Immature natural killer cell (primary cell): Measurements from ENCODE around the gene ACAP2. TPM values are rescaled to one million over a fixed set of nuclear protein-coding genes. Genes with fewer than 3 reads are reported as not detected.

Experiments
- DNase-seq, 3 donors: peaks; one replicate each; pipeline ENCODE4 v3.0.0; 2022; ENCODE audit warnings: mixed read lengths in 1 of 3
- H3K27ac Mint-ChIP-seq, 6 donors: one replicate each; pipeline ENCODE4 v1.8.0; 2020; ENCODE audit warnings: mixed read lengths in 6 of 6, mild to moderate bottlenecking in 5 of 6, inconsistent platforms in 4 of 6, moderate library complexity in 3 of 6
- H3K27me3 Mint-ChIP-seq, 3 donors: one replicate each; pipeline ENCODE4 v1.8.0; 2020 to 2021; ENCODE audit warnings: low read depth in 3 of 3, mild to moderate bottlenecking in 3 of 3, mixed read lengths in 3 of 3, moderate library complexity in 3 of 3, inconsistent platforms in 1 of 3
- H3K36me3 Mint-ChIP-seq, 3 donors: one replicate each; pipeline ENCODE4 v1.8.0; 2020; ENCODE audit warnings: mixed read lengths in 3 of 3, inconsistent platforms in 2 of 3, mild to moderate bottlenecking in 2 of 3
- H3K4me1 Mint-ChIP-seq, 2 donors: one replicate each; pipeline ENCODE4 v1.8.0; 2020; ENCODE audit warnings: inconsistent platforms in 2 of 2, mild to moderate bottlenecking in 2 of 2, mixed read lengths in 2 of 2, moderate library complexity in 1 of 2
- H3K4me3 Mint-ChIP-seq, 5 donors: one replicate each; pipeline ENCODE4 v1.8.0; 2020; ENCODE audit warnings: mild to moderate bottlenecking in 5 of 5, mixed read lengths in 5 of 5, inconsistent platforms in 3 of 5, moderate library complexity in 3 of 5
- H3K9me3 Mint-ChIP-seq, 6 donors: one replicate each; pipeline ENCODE4 v1.8.0; 2020; ENCODE audit warnings: mild to moderate bottlenecking in 6 of 6, mixed read lengths in 6 of 6, inconsistent platforms in 4 of 6, moderate library complexity in 3 of 6
- polyA plus RNA-seq, 3 donors: library from polyadenylated mRNA; unstranded; fragments of 300-500 nt; fragmentation: Illumina TruSeq; gene quantifications; one replicate each; pipeline ENCODE4 v1.2.3, GENCODE V29; 2021

Gene ACAP2
- polyA plus RNA-seq, 3 donors from 2014 or later = 41.0 to 74.1 (median 53.0) TPM

DNA sequence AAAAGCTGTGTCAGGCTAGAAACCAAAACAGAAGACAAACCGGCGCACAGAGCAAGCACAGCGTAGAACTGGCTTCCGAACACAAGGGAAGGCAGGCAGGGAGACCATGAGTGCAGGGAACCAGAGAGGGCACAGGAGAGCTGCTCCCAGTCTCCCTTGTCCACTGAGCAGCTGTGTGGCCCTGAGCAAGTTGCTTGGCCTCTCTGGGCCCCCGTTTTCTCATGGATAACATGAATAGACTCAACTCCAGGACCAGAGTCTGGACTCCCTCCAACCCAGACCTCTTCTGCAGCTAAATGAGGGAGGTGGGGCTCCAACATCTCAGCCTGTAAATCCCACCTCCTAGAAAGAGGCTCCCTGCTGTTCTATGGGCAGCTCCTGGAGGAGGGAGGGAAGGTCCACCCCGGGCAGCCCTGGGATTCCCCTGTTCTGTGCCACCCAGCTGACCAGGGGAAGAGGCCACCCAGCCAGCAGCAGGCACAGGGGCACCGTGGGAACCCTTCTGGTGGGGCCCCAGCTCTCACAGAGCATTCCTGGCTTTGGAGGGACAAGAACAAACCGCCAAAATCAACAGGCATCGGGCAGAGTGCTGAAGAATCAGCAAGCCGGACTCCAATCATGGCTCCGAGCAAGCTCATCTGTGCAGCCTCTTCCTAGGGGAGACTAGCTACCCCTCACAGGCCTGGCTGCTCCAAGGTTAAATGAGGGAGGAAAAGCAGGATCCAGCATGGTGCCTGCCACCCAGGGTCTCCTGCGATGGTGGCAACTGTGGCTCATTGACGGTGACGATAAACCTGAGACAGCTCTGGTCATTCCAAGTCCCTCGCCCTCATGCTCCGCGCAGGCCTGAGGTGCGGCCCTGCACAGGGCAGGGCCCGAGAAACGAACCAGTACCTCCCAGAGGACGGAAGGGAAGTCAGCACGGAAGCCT, 187.0 kb downstream of the ACAP2 start:
- Mint-ChIP-seq H3K27ac (no peak overlapping the region), H3K4me3 (no peak overlapping the region), H3K27me3 (peaks cover 6 to 10% (median 7%) of the 10 kb centered on the region in 3 donors), H3K36me3 (no peaks in the 10 kb centered on the region), H3K9me3 (no peaks in the 10 kb centered on the region), H3K4me1 (peaks cover 26 to 29% of the 10 kb centered on the region in 2 donors)
- no peak for DNase-seq

- DNase-seq = no peak
- Mint-ChIP-seq H3K27me3 (peaks cover 2 to 4% (median 4%) of the 10 kb centered on the region in 3 donors), H3K4me1 (peaks cover 27 to 30% of the 10 kb centered on the region in 2 donors), H3K9me3 (no peaks in the 10 kb centered on the region), H3K27ac (peak overlapping the region in 1 of 6 donors; percentile 75), H3K4me3 (no peak overlapping the region), H3K36me3 (no peaks in the 10 kb centered on the region)
Measured at GRCh38 chr3:195255176-195255500, 187.7 kb downstream of the ACAP2 start.

GRCh38 chr3:195254454-195255175, 188.2 kb downstream of the ACAP2 start:
- Mint-ChIP-seq H3K27me3 (peaks cover 0 to 2% (median 1%) of the 10 kb centered on the region in 3 donors), H3K9me3 (no peaks in the 10 kb centered on the region), H3K4me3 (no peak overlapping the region), H3K36me3 (no peaks in the 10 kb centered on the region), H3K27ac (peak overlapping the region in 3 of 6 donors; percentile 35 to 75 (median 60)), H3K4me1 (peaks cover 27 to 30% of the 10 kb centered on the region in 2 donors)
- no peak for DNase-seq

DNA sequence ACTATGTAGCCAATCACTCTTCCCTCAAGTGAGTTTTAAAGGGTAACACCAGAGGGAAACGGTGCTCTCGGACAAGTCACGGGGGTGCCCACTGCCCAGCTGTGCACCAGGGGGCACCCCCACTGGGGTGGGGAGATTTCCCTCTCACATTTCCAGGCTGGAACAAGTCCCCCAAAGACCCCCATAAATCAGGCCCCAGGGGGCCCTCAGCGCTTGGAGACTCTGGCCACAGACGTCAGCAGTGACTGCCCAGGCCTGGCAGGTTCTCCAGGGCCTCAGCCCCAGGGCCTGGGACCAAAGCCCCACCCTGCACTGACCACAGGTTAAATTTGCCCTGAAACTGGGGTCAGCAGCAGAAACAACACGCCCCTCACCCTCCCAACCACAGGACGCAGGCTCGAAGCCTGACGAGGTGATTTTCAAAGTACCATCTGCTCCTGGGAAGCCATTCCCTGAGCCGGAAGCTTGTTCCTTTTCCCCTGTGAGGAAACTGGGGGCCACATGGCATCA, 188.8 kb downstream of the ACAP2 start:
- no peak for DNase-seq
- no peaks in the 10 kb centered on the region for H3K36me3 Mint-ChIP-seq
- no peak overlapping the region for H3K27ac Mint-ChIP-seq
- H3K9me3 Mint-ChIP-seq = no peaks in the 10 kb centered on the region
- peaks cover 0 to 2% (median 0%) of the 10 kb centered on the region in 3 donors for H3K27me3 Mint-ChIP-seq
- no peak overlapping the region for H3K4me3 Mint-ChIP-seq
- H3K4me1 Mint-ChIP-seq = peaks cover 28 to 30% of the 10 kb centered on the region in 2 donors

GRCh38 chr3:195251336-195252065, 191.3 kb downstream of the ACAP2 start:
- H3K27ac Mint-ChIP-seq = peak overlapping the region in 2 of 6 donors; percentile 28 to 48

DNA sequence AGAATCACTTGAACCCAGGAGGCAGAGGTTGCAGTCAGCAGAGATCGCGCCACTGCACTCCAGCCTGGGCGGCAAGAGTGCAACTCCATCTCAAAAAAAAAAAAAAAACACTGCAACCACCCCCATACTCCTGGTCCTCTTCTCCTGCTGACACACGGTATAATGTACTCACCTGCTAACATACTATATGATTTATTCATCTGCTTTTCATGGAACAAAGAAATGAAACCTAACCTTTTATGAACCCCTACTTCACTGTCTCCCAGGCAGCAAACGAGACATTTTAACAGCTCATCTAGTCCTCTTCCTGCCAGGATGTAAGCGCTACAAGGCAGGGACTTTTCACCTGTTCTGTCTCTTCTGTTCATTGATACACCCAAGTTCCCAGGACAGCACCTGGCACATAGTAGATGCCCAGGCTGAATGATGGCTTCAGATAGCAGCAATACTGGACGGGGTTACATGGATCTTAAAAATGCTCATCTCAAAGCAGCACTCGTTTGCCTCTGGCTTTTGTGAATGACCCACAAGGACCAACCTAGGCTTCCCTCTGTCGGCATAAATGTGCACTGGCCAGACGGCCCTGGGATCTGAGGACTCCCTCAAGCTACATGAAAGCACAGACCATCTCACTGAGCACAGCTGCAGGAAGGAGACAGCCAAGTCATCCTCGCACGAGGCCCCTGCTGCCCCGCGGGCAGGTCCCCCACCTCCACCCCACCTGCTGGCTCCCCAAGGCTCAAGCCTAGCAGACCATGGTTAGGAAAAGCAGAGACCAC, 192.2 kb downstream of the ACAP2 start:
- H3K36me3 Mint-ChIP-seq = peaks cover 4 to 10% (median 7%) of the 10 kb centered on the region in 3 donors
- H3K27me3 Mint-ChIP-seq = peaks cover 0 to 6% (median 0%) of the 10 kb centered on the region in 3 donors
- peak overlapping the region in 4 of 6 donors; percentile 5 to 32 (median 20) for H3K27ac Mint-ChIP-seq
- H3K4me3 Mint-ChIP-seq = peak overlapping the region in 1 of 5 donors; percentile 24
- no peak for DNase-seq
- H3K9me3 Mint-ChIP-seq = no peaks in the 10 kb centered on the region
- peaks cover 26 to 43% of the 10 kb centered on the region in 2 donors for H3K4me1 Mint-ChIP-seq

More at GRCh38 chr3:195251336-195252065, 191.3 kb downstream of the ACAP2 start:
- H3K4me1 Mint-ChIP-seq = peaks cover 26 to 36% of the 10 kb centered on the region in 2 donors
- no peak overlapping the region for H3K4me3 Mint-ChIP-seq
- H3K36me3 Mint-ChIP-seq = peaks cover 0 to 7% (median 0%) of the 10 kb centered on the region in 3 donors
- no peak for DNase-seq
- H3K9me3 Mint-ChIP-seq = no peaks in the 10 kb centered on the region
- H3K27me3 Mint-ChIP-seq = peaks cover 0 to 6% (median 0%) of the 10 kb centered on the region in 3 donors

DNA sequence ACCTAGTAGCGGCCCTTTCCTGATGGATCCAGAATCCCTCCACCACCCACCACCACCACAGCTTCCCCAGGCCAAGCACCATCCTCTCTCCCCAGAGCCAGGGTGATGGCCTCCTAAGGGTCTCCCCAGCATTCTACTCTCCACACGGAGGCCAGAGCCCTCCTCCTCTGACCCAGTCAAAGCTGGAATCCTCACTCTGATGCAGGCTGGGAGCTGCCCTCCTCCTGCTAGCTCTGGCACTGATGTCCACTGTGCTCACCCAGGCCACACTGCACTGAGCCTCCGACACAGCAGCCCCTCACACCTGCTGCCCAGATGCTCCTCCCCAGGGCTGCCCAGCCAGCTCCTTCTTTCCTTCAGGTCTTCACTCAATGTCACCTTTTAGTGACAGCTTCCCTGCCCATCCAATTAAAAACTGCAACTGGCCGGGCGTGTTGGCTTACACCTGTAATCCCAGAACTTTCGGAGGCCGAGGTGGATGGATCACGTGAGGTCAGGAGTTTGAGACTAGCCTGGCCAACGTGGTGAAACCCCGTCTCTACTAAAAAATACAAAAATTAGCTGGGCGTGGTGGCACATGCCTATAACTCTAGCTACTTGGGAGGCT, 192.9 kb downstream of the ACAP2 start:
- Mint-ChIP-seq H3K27ac (peak overlapping the region in 2 of 6 donors; percentile 21 to 40), H3K9me3 (no peaks in the 10 kb centered on the region), H3K4me1 (peaks cover 26 to 43% of the 10 kb centered on the region in 2 donors), H3K36me3 (peaks cover 5 to 10% (median 8%) of the 10 kb centered on the region in 3 donors), H3K27me3 (peaks cover 0 to 6% (median 0%) of the 10 kb centered on the region in 3 donors), H3K4me3 (no peak overlapping the region)
- DNase-seq = no peak

- H3K36me3 Mint-ChIP-seq = peaks cover 5 to 10% (median 8%) of the 10 kb centered on the region in 3 donors
- H3K9me3 Mint-ChIP-seq = no peaks in the 10 kb centered on the region
- DNase-seq = no peak
- peak overlapping the region in 3 of 6 donors; percentile 21 to 73 (median 40) for H3K27ac Mint-ChIP-seq
- no peak overlapping the region for H3K4me3 Mint-ChIP-seq
- H3K27me3 Mint-ChIP-seq = peaks cover 0 to 4% (median 0%) of the 10 kb centered on the region in 3 donors
- peaks cover 24 to 43% of the 10 kb centered on the region in 2 donors for H3K4me1 Mint-ChIP-seq
Measured at GRCh38 chr3:195249057-195249770, 193.6 kb downstream of the ACAP2 start.

GRCh38 chr3:195248281-195248680, 194.5 kb downstream of the ACAP2 start:
- no peak overlapping the region for H3K27ac Mint-ChIP-seq
- peaks cover 24 to 51% of the 10 kb centered on the region in 2 donors for H3K4me1 Mint-ChIP-seq
- H3K9me3 Mint-ChIP-seq = no peaks in the 10 kb centered on the region
- H3K36me3 Mint-ChIP-seq = peaks cover 5 to 14% (median 8%) of the 10 kb centered on the region in 3 donors
- peak overlapping the region in 1 of 5 donors; percentile 29 for H3K4me3 Mint-ChIP-seq
- peaks cover 0 to 4% (median 2%) of the 10 kb centered on the region in 3 donors for H3K27me3 Mint-ChIP-seq
- no peak for DNase-seq

DNA sequence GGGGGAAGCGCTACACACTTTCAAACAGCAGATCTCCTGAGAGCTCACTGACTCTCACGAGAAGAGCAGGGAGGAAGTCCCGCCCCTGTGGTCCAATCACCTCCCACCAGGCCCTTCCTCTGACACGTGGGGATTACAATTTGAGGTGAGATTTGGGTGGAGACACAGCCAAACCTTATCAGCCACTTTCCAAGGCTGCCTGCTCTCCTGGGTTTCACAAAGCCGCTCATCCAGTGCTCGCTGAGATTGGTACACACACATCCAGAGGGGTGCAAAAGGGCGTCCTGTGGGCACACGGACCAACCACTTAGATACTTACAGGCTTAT, 195.0 kb downstream of the ACAP2 start:
- H3K36me3 Mint-ChIP-seq = peaks cover 5 to 16% (median 8%) of the 10 kb centered on the region in 3 donors
- H3K27ac Mint-ChIP-seq = no peak overlapping the region
- no peaks in the 10 kb centered on the region for H3K9me3 Mint-ChIP-seq
- no peak overlapping the region for H3K4me3 Mint-ChIP-seq
- H3K27me3 Mint-ChIP-seq = peaks cover 0 to 4% (median 2%) of the 10 kb centered on the region in 3 donors
- DNase-seq = no peak
- H3K4me1 Mint-ChIP-seq = peaks cover 24 to 51% of the 10 kb centered on the region in 2 donors

DNA sequence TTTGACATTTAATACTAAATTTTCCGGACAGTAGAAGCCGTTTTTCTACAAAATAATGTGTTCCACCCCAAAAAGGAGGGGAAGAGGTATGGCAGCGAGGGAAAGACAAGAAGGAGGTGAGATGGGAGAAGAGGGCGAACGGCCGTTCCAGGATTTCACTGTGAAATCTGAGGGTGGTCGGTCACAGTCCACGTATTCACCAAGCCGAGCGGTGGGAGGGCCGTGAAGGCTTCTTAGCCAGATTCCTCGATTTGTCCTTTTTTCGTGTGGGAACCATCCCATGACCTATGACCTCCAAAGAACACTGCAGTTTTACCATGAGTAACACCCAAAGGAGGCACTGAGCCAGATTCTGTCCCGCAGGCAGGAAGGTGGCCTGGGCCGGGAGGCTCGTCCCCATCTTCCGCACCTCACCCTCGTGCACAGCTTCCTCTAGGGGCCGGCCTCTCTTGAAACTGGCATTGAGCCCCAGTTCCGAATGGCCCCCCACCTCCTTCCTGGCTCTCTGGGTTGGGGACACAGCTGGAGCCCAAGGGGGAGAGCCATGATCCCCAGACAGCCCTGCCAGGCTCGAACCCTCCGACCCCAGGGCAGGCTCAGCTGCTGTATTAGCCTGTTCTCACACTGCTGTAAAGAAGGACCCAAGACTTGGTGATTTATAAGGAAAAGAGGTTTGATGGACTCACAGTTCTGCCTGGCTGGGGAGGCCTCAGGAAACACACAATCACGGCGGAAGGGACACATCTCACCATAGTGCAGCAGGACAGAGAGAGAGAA, 195.5 kb downstream of the ACAP2 start:
- Mint-ChIP-seq H3K36me3 (peaks cover 5 to 17% (median 8%) of the 10 kb centered on the region in 3 donors), H3K4me1 (peaks cover 21 to 46% of the 10 kb centered on the region in 2 donors), H3K27me3 (peaks cover 0 to 4% (median 2%) of the 10 kb centered on the region in 3 donors), H3K9me3 (no peaks in the 10 kb centered on the region), H3K4me3 (peak overlapping the region in 1 of 5 donors; percentile 15), H3K27ac (peak overlapping the region in 2 of 6 donors; percentile 26 to 62)
- no peak for DNase-seq
